HG03457 (cell line): Measurements from ENCODE around the gene MAD1L1.

Experiments
- ATAC-seq: cut with Tn5 transposase; IDR thresholded peaks from one replicate; pipeline ENCODE4 v1.9.1; 2021; ENCODE audit warnings: moderate number of reproducible peaks; ENCODE audit not compliant: unreplicated experiment

The MAD1L1 gene

GRCh38 chr7:1781369-1781768, 451.4 kb downstream of the MAD1L1 start:
- ATAC-seq: no peak

- no peak for ATAC-seq
These were observed 453.3 kb downstream of the MAD1L1 start for GRCh38 chr7:1779445-1779844.

DNA sequence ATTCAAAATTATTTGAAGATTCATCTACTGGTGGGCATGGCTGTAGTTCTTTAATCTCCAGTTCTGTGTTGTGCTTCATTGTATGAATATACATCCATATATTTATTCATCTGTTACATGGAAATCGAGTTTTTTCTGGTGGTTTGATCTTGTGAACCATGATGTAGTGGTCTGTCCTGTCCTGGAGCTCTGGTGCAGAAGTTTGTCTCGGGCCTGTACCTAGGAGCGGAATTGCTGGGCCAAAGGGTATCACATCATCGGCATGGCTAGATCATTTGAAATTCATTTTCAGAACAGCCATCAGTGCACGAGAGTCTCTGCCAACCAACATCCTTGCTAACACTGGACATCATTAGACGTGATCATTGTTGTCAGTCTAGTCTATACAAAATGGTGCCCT, 455.6 kb downstream of the MAD1L1 start:
- no peak for ATAC-seq

GRCh38 chr7:1775389-1775788, 457.4 kb downstream of the MAD1L1 start:
- no peak for ATAC-seq

DNA sequence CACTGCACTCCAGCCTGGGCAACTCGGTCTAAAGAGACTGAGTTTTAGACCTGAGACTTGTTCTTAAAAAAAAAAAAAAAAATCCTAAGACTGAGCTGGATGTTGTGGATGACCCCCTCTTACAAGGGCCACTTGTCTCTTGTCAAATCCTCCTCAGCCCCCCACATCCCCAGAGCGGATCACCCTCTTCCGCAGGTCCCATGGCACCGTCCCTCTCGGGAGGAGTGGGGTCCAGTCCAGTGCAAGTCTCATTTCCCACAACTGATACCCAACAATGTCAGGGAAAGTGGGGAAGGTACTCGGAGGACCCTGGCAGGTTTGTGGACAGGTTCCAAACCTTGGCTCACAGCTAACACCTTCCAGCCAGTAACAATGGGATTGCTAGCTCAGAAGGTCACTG, 462.4 kb downstream of the MAD1L1 start:
- ATAC-seq: no peak

DNA sequence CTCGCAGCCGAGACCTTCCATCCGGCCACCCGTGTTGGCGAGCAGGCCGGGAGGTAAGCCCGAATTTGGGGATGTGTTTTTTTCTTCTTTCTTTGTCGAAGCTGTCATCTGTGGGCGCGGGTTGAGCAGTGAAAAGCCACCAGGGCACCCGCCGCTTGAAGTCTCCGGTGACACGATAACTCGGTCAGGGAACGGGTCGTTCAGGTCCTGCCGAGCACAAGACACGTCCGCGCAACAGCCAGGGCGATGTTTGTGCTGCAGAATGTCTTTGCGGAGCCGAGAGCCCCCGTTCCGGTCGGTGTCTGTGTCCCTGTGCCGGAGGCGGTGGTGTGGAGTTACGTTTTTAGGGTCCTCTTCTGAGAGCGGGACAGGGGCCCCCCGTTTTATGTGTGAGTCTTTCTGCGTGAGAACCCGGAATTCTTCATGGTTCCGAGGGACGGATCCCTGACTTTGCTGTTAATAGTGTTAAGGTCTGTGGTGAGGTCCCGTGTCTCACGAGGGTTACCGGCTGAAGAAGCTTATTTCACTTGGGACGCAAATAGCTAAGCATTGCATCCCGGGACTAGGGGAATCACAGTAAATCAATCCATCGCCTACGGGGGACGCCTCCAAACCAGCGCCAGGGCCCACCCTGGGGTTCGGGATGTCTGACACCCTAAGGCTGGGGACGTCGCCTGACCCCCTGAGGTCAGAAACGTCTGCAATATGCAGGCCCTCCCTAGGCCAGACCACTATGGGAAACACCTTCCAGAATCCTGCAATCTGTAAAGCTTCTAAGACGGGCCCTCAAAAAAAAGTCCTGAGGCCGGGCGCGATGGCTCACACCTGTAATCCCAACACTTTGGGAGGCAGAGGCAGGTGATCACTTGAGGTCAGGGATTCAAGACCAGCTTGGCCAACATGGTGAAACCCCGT, 463.2 kb downstream of the MAD1L1 start:
- no peak for ATAC-seq

DNA sequence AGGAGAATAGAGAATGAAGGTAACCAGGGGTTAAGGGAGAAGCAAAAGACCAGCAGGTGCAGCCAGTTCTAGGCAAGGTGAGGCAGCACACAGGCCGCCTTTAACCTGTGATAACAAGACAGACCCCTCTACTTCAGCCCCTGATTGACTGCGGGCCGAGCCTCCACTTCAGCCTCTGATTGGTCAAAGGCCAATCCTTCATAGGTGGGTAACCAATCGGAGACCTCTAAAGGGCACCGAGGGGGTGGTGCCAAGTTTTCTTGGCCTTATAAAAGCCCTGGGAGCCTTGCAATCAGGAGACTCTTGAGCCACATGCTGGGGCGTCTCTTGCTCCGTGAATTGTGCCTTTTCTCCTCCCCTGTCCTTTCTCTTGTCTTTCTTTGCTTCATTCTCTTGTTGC, 463.9 kb downstream of the MAD1L1 start:
- no peak for ATAC-seq

DNA sequence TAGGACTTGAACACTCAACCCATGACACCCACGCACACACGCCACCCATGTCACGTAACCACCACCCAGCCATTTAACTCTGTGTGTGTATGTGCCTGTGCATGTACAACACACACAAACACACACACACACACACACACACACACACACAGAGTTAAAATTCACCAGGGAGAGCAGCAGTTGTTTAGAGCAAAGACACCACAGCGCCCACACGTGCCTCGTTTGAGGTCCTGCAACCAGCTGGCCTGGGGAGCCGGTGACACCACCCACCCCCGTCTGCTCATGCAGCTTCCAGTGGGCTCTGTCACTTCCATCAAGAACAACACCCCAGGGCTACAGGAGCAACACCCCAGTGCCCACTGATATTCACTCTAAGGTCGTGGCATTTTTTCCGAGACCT, 465.2 kb downstream of the MAD1L1 start:
- no peak for ATAC-seq
